Measurements from ENCODE around the gene ADAM12.

Gene ADAM12

GRCh38 chr10:126263006-126263676 lies 125.1 kb downstream of the ADAM12 start:
- Histone ChIP-seq H3K4me3 (ENCODE audit: low read length in 2 of 2) (no peak overlapping the region), H3K36me3 (ENCODE audit: control insufficient read depth in 2 of 2, insufficient read depth in 2 of 2, low read length in 2 of 2) (no peaks in the 10 kb centered on the region), H3K9ac (ENCODE audit: low read length in 2 of 2) (no peak overlapping the region), H3K27ac (ENCODE audit: low read length) (no peak overlapping the region), H3K27me3 (ENCODE audit: control insufficient read depth in 1 of 2, insufficient read depth in 2 of 2, low read length in 2 of 2) (no peaks in the 10 kb centered on the region), H3K9me3 (ENCODE audit: control insufficient read depth in 2 of 2, low read length in 2 of 2) (no peaks in the 10 kb centered on the region), H3K4me1 (ENCODE audit: control insufficient read depth, insufficient read depth, low read length) (no peaks in the 10 kb centered on the region)

- Histone ChIP-seq H3K9me3 (ENCODE audit: control insufficient read depth in 2 of 2, low read length in 2 of 2) (no peaks in the 10 kb centered on the region), H3K36me3 (ENCODE audit: control insufficient read depth in 2 of 2, insufficient read depth in 2 of 2, low read length in 2 of 2) (no peaks in the 10 kb centered on the region), H3K4me3 (ENCODE audit: low read length in 2 of 2) (no peak overlapping the region), H3K27ac (ENCODE audit: low read length) (no peak overlapping the region), H3K27me3 (ENCODE audit: control insufficient read depth in 1 of 2, insufficient read depth in 2 of 2, low read length in 2 of 2) (no peaks in the 10 kb centered on the region), H3K9ac (ENCODE audit: low read length in 2 of 2) (no peak overlapping the region), H3K4me1 (ENCODE audit: control insufficient read depth, insufficient read depth, low read length) (no peaks in the 10 kb centered on the region)
Observed at GRCh38 chr10:126262233-126262838, 125.9 kb downstream of the ADAM12 start.

- Histone ChIP-seq H3K27me3 (ENCODE audit: control insufficient read depth in 1 of 2, insufficient read depth in 2 of 2, low read length in 2 of 2) (peaks cover 0 to 2% of the 10 kb centered on the region in 2 donors), H3K9ac (ENCODE audit: low read length in 2 of 2) (no peak overlapping the region), H3K4me1 (ENCODE audit: control insufficient read depth, insufficient read depth, low read length) (no peaks in the 10 kb centered on the region), H3K9me3 (ENCODE audit: control insufficient read depth in 2 of 2, low read length in 2 of 2) (no peaks in the 10 kb centered on the region), H3K4me3 (ENCODE audit: low read length in 2 of 2) (no peak overlapping the region), H3K36me3 (ENCODE audit: control insufficient read depth in 2 of 2, insufficient read depth in 2 of 2, low read length in 2 of 2) (no peaks in the 10 kb centered on the region), H3K27ac (ENCODE audit: low read length) (no peak overlapping the region)
Observed at GRCh38 chr10:126259760-126260479, 128.4 kb downstream of the ADAM12 start.

GRCh38 chr10:126256864-126257263 lies 131.4 kb downstream of the ADAM12 start:
- Histone ChIP-seq H3K4me1 (ENCODE audit: control insufficient read depth, insufficient read depth, low read length) (no peaks in the 10 kb centered on the region), H3K36me3 (ENCODE audit: control insufficient read depth in 2 of 2, insufficient read depth in 2 of 2, low read length in 2 of 2) (no peaks in the 10 kb centered on the region), H3K9me3 (ENCODE audit: control insufficient read depth in 2 of 2, low read length in 2 of 2) (no peaks in the 10 kb centered on the region), H3K27me3 (ENCODE audit: control insufficient read depth in 1 of 2, insufficient read depth in 2 of 2, low read length in 2 of 2) (peaks cover 0 to 3% of the 10 kb centered on the region in 2 donors), H3K4me3 (ENCODE audit: low read length in 2 of 2) (no peak overlapping the region), H3K27ac (ENCODE audit: low read length) (no peak overlapping the region), H3K9ac (ENCODE audit: low read length in 2 of 2) (no peak overlapping the region)

GRCh38 chr10:126255313-126255712 lies 133.0 kb downstream of the ADAM12 start:
- Histone ChIP-seq H3K9ac (ENCODE audit: low read length in 2 of 2) (no peak overlapping the region), H3K9me3 (ENCODE audit: control insufficient read depth in 2 of 2, low read length in 2 of 2) (peaks cover 3% of the 10 kb centered on the region in 2 donors), H3K4me1 (ENCODE audit: control insufficient read depth, insufficient read depth, low read length) (no peaks in the 10 kb centered on the region), H3K27me3 (ENCODE audit: control insufficient read depth in 1 of 2, insufficient read depth in 2 of 2, low read length in 2 of 2) (peaks cover 0 to 3% of the 10 kb centered on the region in 2 donors), H3K27ac (ENCODE audit: low read length) (no peak overlapping the region), H3K36me3 (ENCODE audit: control insufficient read depth in 2 of 2, insufficient read depth in 2 of 2, low read length in 2 of 2) (no peaks in the 10 kb centered on the region), H3K4me3 (ENCODE audit: low read length in 2 of 2) (no peak overlapping the region)

GRCh38 chr10:126253611-126253998 lies 134.7 kb downstream of the ADAM12 start:
- H3K9ac ChIP-seq (ENCODE audit: low read length in 2 of 2): no peak overlapping the region
- H3K27me3 ChIP-seq (ENCODE audit: control insufficient read depth in 1 of 2, insufficient read depth in 2 of 2, low read length in 2 of 2): peaks cover 0 to 3% of the 10 kb centered on the region in 2 donors
- no peak overlapping the region for H3K4me3 ChIP-seq (ENCODE audit: low read length in 2 of 2)
- H3K27ac ChIP-seq (ENCODE audit: low read length): no peak overlapping the region
- no peaks in the 10 kb centered on the region for H3K4me1 ChIP-seq (ENCODE audit: control insufficient read depth, insufficient read depth, low read length)
- no peaks in the 10 kb centered on the region for H3K36me3 ChIP-seq (ENCODE audit: control insufficient read depth in 2 of 2, insufficient read depth in 2 of 2, low read length in 2 of 2)
- peaks cover 3% of the 10 kb centered on the region in 2 donors for H3K9me3 ChIP-seq (ENCODE audit: control insufficient read depth in 2 of 2, low read length in 2 of 2)

- no peak overlapping the region for H3K9ac ChIP-seq (ENCODE audit: low read length in 2 of 2)
- H3K36me3 ChIP-seq (ENCODE audit: control insufficient read depth in 2 of 2, insufficient read depth in 2 of 2, low read length in 2 of 2): no peaks in the 10 kb centered on the region
- H3K4me3 ChIP-seq (ENCODE audit: low read length in 2 of 2): no peak overlapping the region
- no peaks in the 10 kb centered on the region for H3K4me1 ChIP-seq (ENCODE audit: control insufficient read depth, insufficient read depth, low read length)
- H3K9me3 ChIP-seq (ENCODE audit: control insufficient read depth in 2 of 2, low read length in 2 of 2): peaks cover 3% of the 10 kb centered on the region in 2 donors
- peaks cover 0 to 3% of the 10 kb centered on the region in 2 donors for H3K27me3 ChIP-seq (ENCODE audit: control insufficient read depth in 1 of 2, insufficient read depth in 2 of 2, low read length in 2 of 2)
- H3K27ac ChIP-seq (ENCODE audit: low read length): no peak overlapping the region
Observed at GRCh38 chr10:126252884-126253610, 135.2 kb downstream of the ADAM12 start.

GRCh38 chr10:126251778-126252407 lies 136.4 kb downstream of the ADAM12 start:
- peaks cover 0 to 3% of the 10 kb centered on the region in 2 donors for H3K27me3 ChIP-seq (ENCODE audit: control insufficient read depth in 1 of 2, insufficient read depth in 2 of 2, low read length in 2 of 2)
- H3K27ac ChIP-seq (ENCODE audit: low read length): no peak overlapping the region
- H3K9ac ChIP-seq (ENCODE audit: low read length in 2 of 2): no peak overlapping the region
- no peak overlapping the region for H3K4me3 ChIP-seq (ENCODE audit: low read length in 2 of 2)
- H3K4me1 ChIP-seq (ENCODE audit: control insufficient read depth, insufficient read depth, low read length): peaks cover 3% of the 10 kb centered on the region
- no peaks in the 10 kb centered on the region for H3K36me3 ChIP-seq (ENCODE audit: control insufficient read depth in 2 of 2, insufficient read depth in 2 of 2, low read length in 2 of 2)
- peaks cover 3% of the 10 kb centered on the region in 2 donors for H3K9me3 ChIP-seq (ENCODE audit: control insufficient read depth in 2 of 2, low read length in 2 of 2)

- no peak overlapping the region for H3K9ac ChIP-seq (ENCODE audit: low read length in 2 of 2)
- H3K4me3 ChIP-seq (ENCODE audit: low read length in 2 of 2): no peak overlapping the region
- H3K9me3 ChIP-seq (ENCODE audit: control insufficient read depth in 2 of 2, low read length in 2 of 2): peaks cover 3% of the 10 kb centered on the region in 2 donors
- no peaks in the 10 kb centered on the region for H3K36me3 ChIP-seq (ENCODE audit: control insufficient read depth in 2 of 2, insufficient read depth in 2 of 2, low read length in 2 of 2)
- peaks cover 0 to 3% of the 10 kb centered on the region in 2 donors for H3K27me3 ChIP-seq (ENCODE audit: control insufficient read depth in 1 of 2, insufficient read depth in 2 of 2, low read length in 2 of 2)
- H3K27ac ChIP-seq (ENCODE audit: low read length): no peak overlapping the region
- peaks cover 3% of the 10 kb centered on the region for H3K4me1 ChIP-seq (ENCODE audit: control insufficient read depth, insufficient read depth, low read length)
Observed at GRCh38 chr10:126250527-126251310, 137.6 kb downstream of the ADAM12 start.

Measured in stomach smooth muscle (tissue), 2 donors.